Colonic mucosa (tissue), 4 donors: ENCODE measurements around the gene KDSR. TPM values are rescaled to one million over a fixed set of nuclear protein-coding genes. Genes with fewer than 3 reads are reported as not detected.

Source experiments
- DNase-seq: peaks from one replicate; pipeline ENCODE4 v3.0.0-alpha.2; 2020
- H3K27ac ChIP-seq: fragments of 200-600 bp; one replicate; pipeline ENCODE4 v1.8.0; 2021
- H3K27me3 ChIP-seq: fragments of 200-600 bp; one replicate; pipeline ENCODE4 v1.8.0; 2021
- H3K36me3 ChIP-seq: fragments of 200-600 bp; one replicate; pipeline ENCODE4 v1.8.0; 2021
- H3K4me1 ChIP-seq: fragments of 200-600 bp; one replicate; pipeline ENCODE4 v1.8.0; 2021; ENCODE audit warnings: mild to moderate bottlenecking
- H3K4me3 ChIP-seq: fragments of 200-600 bp; one replicate; pipeline ENCODE4 v1.8.0; 2021
- H3K9ac ChIP-seq, 2 donors: one replicate each; pipeline ENCODE4 v1.7.0; 2013; ENCODE audit warnings: control low read depth in 2 of 2, low read depth in 2 of 2, low read length in 2 of 2
- H3K9me3 ChIP-seq: fragments of 200-600 bp; one replicate; pipeline ENCODE4 v1.8.0; 2021
- intact Hi-C: fragments of 100-400 bp; cut with DNase I; formaldehyde crosslinking; loops from one replicate; pipeline ENCODE4 v1.14.1; 2022
- total RNA-seq, 2 donors: library from RNA; stranded (reverse); fragmentation: NEBNext Ultra II Directional in 1 of 2; extraction: Animal tissue kit (Norgen Biotek cat#: 25700) in 1 of 2; gene quantifications; one replicate each; pipeline ENCODE4 v1.2.1, GENCODE V29; 2021
- TF ChIP-seq, protein P1 (sequence below): fragments of 200-600 bp; IDR thresholded peaks from one replicate; pipeline ENCODE4 v1.8.0; 2022; ENCODE audit warnings: antibody characterized with exemption, mild to moderate bottlenecking
- donor health status: healthy.
- donor health status: DM: no; HTN: no; CAD: no.
- donor health status: DM: no; HTN: no; CAD: no.

The KDSR gene
- total RNA-seq, 2 donors from 2014 or later = 32.8 to 55.3 TPM

DNA sequence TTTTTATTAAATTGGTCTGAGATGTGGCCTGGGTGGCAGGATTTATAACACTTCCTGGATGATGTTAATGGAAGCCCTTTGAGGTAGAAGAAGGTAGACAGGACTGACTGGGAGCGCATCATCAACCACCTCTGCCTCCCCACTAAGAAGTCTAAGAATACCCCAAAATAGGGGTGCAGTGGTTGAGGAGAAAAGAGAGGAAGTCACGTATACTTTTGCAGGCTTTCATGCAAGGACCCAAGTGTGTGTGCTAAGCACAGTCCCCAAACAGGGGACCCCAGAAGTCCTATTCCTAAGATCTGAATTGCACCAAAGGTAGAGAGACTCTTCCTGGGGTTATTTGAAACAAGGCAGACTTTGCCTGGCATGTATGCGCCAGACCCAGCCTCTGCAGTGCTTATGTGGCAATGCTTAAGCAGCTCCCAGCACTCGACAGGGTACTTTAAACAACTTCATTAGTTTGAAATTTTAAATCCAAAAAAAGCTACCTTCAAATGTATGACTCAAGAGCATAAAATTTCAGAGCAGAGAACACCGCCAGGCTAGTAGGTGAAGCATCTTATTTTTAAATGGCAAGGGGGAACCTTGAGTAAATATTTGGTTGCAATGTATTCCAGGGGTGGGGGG is 82.7 kb downstream of the KDSR start:
- Histone ChIP-seq H3K27ac (no peak overlapping the region), H3K27me3 (no peaks in the 10 kb centered on the region), H3K4me1 (no peaks in the 10 kb centered on the region), H3K9me3 (no peaks in the 10 kb centered on the region), H3K36me3 (no peaks in the 10 kb centered on the region), H3K9ac (no peak overlapping the region), H3K4me3 (no peak overlapping the region)
- TF ChIP-seq, protein P1, sequence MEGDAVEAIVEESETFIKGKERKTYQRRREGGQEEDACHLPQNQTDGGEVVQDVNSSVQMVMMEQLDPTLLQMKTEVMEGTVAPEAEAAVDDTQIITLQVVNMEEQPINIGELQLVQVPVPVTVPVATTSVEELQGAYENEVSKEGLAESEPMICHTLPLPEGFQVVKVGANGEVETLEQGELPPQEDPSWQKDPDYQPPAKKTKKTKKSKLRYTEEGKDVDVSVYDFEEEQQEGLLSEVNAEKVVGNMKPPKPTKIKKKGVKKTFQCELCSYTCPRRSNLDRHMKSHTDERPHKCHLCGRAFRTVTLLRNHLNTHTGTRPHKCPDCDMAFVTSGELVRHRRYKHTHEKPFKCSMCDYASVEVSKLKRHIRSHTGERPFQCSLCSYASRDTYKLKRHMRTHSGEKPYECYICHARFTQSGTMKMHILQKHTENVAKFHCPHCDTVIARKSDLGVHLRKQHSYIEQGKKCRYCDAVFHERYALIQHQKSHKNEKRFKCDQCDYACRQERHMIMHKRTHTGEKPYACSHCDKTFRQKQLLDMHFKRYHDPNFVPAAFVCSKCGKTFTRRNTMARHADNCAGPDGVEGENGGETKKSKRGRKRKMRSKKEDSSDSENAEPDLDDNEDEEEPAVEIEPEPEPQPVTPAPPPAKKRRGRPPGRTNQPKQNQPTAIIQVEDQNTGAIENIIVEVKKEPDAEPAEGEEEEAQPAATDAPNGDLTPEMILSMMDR = no peak
- intact Hi-C loops = no loop called here
- no peak for DNase-seq

DNA sequence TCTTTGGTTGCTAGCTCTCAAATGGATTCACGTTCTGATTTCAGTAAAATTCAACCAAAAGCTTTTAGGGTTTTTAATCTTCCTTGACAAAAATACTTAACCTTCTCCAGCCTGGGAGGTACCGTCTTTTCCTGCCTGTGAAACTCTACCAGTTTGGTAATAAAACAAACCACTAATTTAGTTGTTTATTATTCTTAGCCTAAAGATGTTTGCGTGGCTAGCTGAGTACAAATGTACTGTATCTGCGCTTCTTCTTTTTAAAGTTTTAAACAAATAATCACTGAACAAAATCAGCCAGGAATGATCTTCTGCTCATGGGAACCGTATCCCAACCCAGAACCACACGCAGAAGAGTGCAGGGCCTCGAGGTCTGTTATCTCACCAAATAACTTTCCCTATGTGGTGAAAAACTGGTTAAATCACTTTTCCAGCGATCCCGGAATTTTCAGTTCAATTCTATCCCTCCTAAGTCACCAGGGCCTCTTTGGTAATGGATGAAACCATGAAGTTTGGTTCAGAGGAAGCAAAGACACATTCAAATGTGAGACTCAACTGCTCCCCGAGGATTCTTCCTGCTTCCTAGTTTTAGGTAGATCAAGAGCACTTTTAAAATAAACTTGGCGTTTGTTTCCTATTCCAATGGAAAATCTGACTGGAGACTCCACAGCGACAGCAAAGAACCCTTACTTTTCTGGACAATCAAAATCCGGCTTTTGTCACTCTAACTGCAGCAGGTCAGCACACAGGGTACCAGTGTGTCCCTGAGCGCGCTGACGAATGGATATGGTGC is 83.5 kb downstream of the KDSR start:
- no peak for DNase-seq
- intact Hi-C loops = no loop called here
- H3K4me3 ChIP-seq = no peak overlapping the region
- H3K27me3 ChIP-seq = no peaks in the 10 kb centered on the region
- no peak overlapping the region for H3K27ac ChIP-seq
- no peaks in the 10 kb centered on the region for H3K36me3 ChIP-seq
- no peaks in the 10 kb centered on the region for H3K4me1 ChIP-seq
- TF ChIP-seq, protein P1 = no peak
- no peak overlapping the region for H3K9ac ChIP-seq
- no peaks in the 10 kb centered on the region for H3K9me3 ChIP-seq

DNA sequence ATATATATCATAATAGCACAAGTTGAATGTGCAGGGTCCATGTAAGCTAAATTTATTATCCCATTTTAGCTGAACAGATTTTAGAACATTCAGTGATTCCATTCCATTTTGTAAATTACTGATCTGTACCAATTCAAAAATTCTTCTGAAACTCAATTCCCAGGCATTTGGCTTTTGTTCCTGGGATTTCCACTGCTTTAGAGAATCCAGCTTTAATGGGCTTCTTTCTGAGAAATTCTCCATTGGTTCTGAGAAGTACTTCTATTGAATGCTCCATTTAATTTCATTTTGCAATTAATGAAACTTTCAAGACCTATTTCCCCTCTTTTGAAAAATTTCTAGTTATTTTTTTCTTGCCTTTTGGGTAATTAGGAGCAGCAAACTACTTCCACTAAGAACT is 84.2 kb downstream of the KDSR start:
- no peak for DNase-seq
- TF ChIP-seq, protein P1 = no peak
- intact Hi-C loops = no loop called here
- H3K4me3 ChIP-seq = no peak overlapping the region
- no peaks in the 10 kb centered on the region for H3K9me3 ChIP-seq
- H3K27me3 ChIP-seq = no peaks in the 10 kb centered on the region
- H3K9ac ChIP-seq = no peak overlapping the region
- no peaks in the 10 kb centered on the region for H3K36me3 ChIP-seq
- H3K27ac ChIP-seq = no peak overlapping the region
- H3K4me1 ChIP-seq = no peaks in the 10 kb centered on the region

Other genes with a start within 250 kb of the KDSR start
- 10 to 100 TPM; 13.9 to 16.4 TPM for gene BCL2, start 47.4 kb downstream of the KDSR start, total RNA-seq
- 100 to 1,000 TPM in 1 of 2 donors, 10 to 100 TPM in 1; 96.3 to 127 TPM for gene VPS4B, start 55.3 kb upstream of the KDSR start, total RNA-seq
- 1 to 10 TPM; 4.8 to 6.1 TPM for gene SERPINB5, start 109.8 kb upstream of the KDSR start, total RNA-seq
- not detected for gene SERPINB12, start 175.2 kb upstream of the KDSR start, total RNA-seq
- gene SERPINB13, start 220.1 kb upstream of the KDSR start, total RNA-seq = not detected